ENCODE data around the gene PIF1.
A peak's percentile ranks its signal among the peaks of the same experiment; 100 is the strongest.

Gene PIF1

GRCh38 chr15:64775551-64776401, 49.7 kb downstream of the PIF1 start, which contains the start of gene RBPMS2:
RBPMS2 (minus strand) TSS chr15:64775589; CDS start chr15:64775319, 270 bp downstream.
- DNase-seq (ENCODE audit: low read depth) = no peak
- no peak for TF ChIP-seq CTCF (IDR thresholded peaks at IDR 0.05; ENCODE audit: control insufficient read depth, insufficient read depth, low read depth, low read length, missing control alignments)
- H3K4me3 ChIP-seq (ENCODE audit: control insufficient read depth, low read depth, low read length) = peak within 1 kb of the TSS; percentile 37

DNA sequence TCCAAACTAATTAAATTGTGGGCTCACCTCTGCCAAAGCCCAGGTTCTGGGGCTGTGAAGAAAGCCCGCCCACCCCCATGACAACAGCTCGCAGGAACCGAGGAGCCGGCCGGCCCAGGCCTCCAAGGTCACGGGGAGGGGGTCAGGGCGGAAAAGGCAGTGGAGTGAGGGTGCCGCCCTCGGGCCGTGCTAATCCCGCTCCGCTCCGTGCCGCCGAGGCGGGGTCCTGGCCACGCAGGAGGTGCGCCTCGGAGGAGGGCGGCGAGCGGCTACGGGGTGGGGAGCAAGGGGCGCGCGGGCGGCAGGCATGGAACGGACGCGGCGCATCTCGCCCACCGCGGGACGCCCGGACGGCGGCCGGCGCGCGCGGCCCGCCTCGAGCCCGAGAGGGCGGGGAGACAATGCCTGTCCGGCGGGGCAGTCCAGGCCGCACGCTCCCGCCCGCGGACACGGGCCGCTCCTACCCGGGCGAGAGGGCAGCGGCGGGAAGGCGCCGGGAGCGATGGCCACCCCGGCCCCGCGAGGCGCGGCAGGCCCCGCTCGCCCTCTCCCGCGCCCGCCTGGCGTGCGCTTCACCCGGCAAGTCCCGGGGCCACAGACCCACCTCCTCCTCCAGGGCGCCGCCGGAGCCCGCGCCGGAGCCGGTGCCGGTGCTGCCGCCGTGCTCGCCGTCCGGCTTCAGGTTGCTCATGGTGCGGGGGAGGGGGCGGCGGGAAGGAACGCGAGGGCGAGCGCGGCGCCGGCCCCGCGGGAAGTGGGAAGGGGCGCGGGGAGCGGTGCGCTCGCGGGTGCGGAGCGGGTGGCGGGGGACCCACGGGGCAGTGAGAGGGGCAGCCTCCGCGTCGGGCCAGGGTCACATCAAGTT, 50.6 kb downstream of the PIF1 start:
- no peak for DNase-seq (ENCODE audit: low read depth)
- TF ChIP-seq CTCF (IDR thresholded peaks at IDR 0.05; ENCODE audit: control insufficient read depth, insufficient read depth, low read depth, low read length, missing control alignments) = no peak

GRCh38 chr15:64774037-64774628, 51.3 kb downstream of the PIF1 start:
- no peak for TF ChIP-seq CTCF (IDR thresholded peaks at IDR 0.05; ENCODE audit: control insufficient read depth, insufficient read depth, low read depth, low read length, missing control alignments)
- no peak for DNase-seq (ENCODE audit: low read depth)
- no peak overlapping the region for H3K4me3 ChIP-seq (ENCODE audit: control insufficient read depth, low read depth, low read length)

More for the DNA sequence above, 50.6 kb downstream of the PIF1 start:
- peak overlapping the region; percentile 37 for H3K4me3 ChIP-seq (ENCODE audit: control insufficient read depth, low read depth, low read length)

DNA sequence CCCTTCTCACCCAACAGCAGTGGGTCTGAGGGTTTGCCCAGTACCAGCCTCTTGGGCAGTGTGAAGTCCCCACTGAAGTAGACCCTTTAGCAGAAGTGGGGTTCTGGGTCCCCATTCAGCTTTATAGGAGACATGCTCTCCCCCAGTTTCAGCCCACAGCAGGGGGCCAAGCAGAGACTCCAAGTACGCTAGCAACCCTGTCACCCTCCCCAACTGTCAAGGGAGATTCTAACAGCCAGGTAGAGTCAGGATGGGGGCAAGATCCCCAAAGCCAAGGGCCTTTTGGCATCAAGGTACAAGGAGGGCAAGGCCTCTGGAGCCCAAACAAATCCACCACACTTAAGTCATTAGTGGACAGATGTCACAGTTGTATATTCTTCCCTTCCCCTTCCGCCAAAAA, 51.8 kb downstream of the PIF1 start:
- no peak for DNase-seq (ENCODE audit: low read depth)
- no peak for TF ChIP-seq CTCF (IDR thresholded peaks at IDR 0.05; ENCODE audit: control insufficient read depth, insufficient read depth, low read depth, low read length, missing control alignments)
- no peak overlapping the region for H3K4me3 ChIP-seq (ENCODE audit: control insufficient read depth, low read depth, low read length)

GRCh38 chr15:64772964-64773363, 52.5 kb downstream of the PIF1 start:
- DNase-seq (ENCODE audit: low read depth) = no peak
- no peak for TF ChIP-seq CTCF (IDR thresholded peaks at IDR 0.05; ENCODE audit: control insufficient read depth, insufficient read depth, low read depth, low read length, missing control alignments)
- no peak overlapping the region for H3K4me3 ChIP-seq (ENCODE audit: control insufficient read depth, low read depth, low read length)

DNA sequence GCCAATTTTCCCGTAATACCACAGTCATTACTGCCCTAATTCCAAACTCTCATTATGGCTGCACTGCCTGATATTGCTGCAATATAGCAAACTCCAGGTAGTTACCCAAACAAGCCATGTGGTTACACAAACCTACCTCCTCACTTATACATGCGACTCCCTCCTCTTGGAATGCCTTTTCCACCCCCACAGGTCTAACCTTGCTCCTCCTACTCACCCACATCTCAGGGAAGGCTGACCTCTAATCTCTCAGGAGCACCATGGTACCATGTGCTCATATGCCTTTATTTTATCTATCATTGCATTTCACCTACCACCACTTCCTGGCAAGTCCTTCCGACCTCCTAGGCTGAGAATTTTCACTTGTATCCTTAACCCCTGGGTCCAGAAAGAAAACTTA, 53.0 kb downstream of the PIF1 start:
- H3K4me3 ChIP-seq (ENCODE audit: control insufficient read depth, low read depth, low read length) = no peak overlapping the region
- DNase-seq (ENCODE audit: low read depth) = no peak
- TF ChIP-seq CTCF (IDR thresholded peaks at IDR 0.05; ENCODE audit: control insufficient read depth, insufficient read depth, low read depth, low read length, missing control alignments) = no peak
